Activated B cell treated with CpG ODN at 0.5 μM for 24 hours (primary cell): ENCODE results near the gene MACROD2. TPM values are rescaled to one million over a fixed set of nuclear protein-coding genes. Genes with fewer than 3 reads are reported as not detected.

Experiments
- ATAC-seq: fragments of 200-7000 bp; cut with Tn5 transposase; one replicate; pipeline ENCODE4 v1.10.0; 2021; ENCODE audit warnings: low read depth, mild to moderate bottlenecking, moderate library complexity
- CTCF ChIA-PET: fragments of 350-600 bp; sonication (Branson Sonifier 250); formaldehyde crosslinking; loops from one replicate; lab custom pipeline; 2021; ENCODE audit warnings: antibody characterized with exemption; lab: Charles Lee
- POLR2A ChIA-PET: fragments of 350-600 bp; sonication (Branson Sonifier 250); formaldehyde crosslinking; loops from one replicate; lab custom pipeline; 2021; ENCODE audit warnings: antibody characterized with exemption; lab: Charles Lee
- DNase-seq: peaks from one replicate; pipeline ENCODE4 v3.0.0; 2022
- H3K27ac Mint-ChIP-seq: one replicate; pipeline ENCODE4 v1.8.0; 2020; ENCODE audit warnings: mixed read lengths
- H3K27me3 Mint-ChIP-seq: one replicate; pipeline ENCODE4 v1.8.0; 2021; ENCODE audit warnings: mixed read lengths
- H3K36me3 Mint-ChIP-seq: one replicate; pipeline ENCODE4 v1.8.0; 2021; ENCODE audit warnings: low read depth, mixed read lengths
- H3K4me1 Mint-ChIP-seq: one replicate; pipeline ENCODE4 v1.8.0; 2021; ENCODE audit warnings: mixed read lengths
- H3K4me3 Mint-ChIP-seq: one replicate; pipeline ENCODE4 v1.8.0; 2020; ENCODE audit warnings: mild to moderate bottlenecking, mixed read lengths
- H3K9me3 Mint-ChIP-seq: one replicate; pipeline ENCODE4 v1.8.0; 2020; ENCODE audit warnings: mixed read lengths
- intact Hi-C: fragments of 100-400 bp; cut with micrococcal nuclease; formaldehyde crosslinking; loops from one replicate; pipeline ENCODE4 v1.15.1; 2024
- total RNA-seq: library from RNA; stranded (reverse); gene quantifications from 2 replicates; pipeline ENCODE4 v1.2.3, GENCODE V29; 2022
- TF ChIP-seq, protein P1 (sequence below): fragments of 200-600 bp; IDR thresholded peaks from one replicate; pipeline ENCODE4 v1.8.0; 2022; ENCODE audit warnings: antibody characterized with exemption, mild to moderate bottlenecking

The MACROD2 gene
- total RNA-seq, 1 donor from 2014 or later, result 55.1 TPM

DNA sequence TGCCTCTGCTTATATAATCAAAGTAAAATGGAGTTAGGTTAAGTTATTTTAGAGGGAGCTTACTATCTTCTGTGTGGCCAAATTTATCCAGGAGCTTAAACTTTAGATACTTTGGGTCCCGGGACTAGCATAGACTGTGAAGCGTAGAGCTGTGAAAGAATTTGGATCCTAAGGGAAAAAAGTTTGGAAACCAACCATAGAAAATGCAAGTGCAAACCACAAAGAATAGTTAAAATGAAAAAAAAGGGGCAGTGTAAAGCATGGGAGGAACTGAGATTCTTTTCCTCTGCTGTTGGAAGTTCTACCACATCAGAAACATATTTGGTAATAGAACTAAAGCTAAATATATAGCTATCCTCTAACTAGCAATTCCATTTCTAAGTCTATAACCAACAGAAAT is 574.3 kb downstream of the MACROD2 start:
- H3K4me1 Mint-ChIP-seq, result no peaks in the 10 kb centered on the region
- H3K9me3 Mint-ChIP-seq, result peaks cover 9% of the 10 kb centered on the region
- H3K36me3 Mint-ChIP-seq, result no peaks in the 10 kb centered on the region
- intact Hi-C loops, result no loop called here
- ChIA-PET CTCF (no interaction called here), POLR2A (no interaction called here)
- no peaks in the 10 kb centered on the region for H3K27me3 Mint-ChIP-seq
- ATAC-seq, result no peak
- TF ChIP-seq, protein P1, sequence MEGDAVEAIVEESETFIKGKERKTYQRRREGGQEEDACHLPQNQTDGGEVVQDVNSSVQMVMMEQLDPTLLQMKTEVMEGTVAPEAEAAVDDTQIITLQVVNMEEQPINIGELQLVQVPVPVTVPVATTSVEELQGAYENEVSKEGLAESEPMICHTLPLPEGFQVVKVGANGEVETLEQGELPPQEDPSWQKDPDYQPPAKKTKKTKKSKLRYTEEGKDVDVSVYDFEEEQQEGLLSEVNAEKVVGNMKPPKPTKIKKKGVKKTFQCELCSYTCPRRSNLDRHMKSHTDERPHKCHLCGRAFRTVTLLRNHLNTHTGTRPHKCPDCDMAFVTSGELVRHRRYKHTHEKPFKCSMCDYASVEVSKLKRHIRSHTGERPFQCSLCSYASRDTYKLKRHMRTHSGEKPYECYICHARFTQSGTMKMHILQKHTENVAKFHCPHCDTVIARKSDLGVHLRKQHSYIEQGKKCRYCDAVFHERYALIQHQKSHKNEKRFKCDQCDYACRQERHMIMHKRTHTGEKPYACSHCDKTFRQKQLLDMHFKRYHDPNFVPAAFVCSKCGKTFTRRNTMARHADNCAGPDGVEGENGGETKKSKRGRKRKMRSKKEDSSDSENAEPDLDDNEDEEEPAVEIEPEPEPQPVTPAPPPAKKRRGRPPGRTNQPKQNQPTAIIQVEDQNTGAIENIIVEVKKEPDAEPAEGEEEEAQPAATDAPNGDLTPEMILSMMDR, result no peak
- no peak for DNase-seq
- H3K4me3 Mint-ChIP-seq, result no peak overlapping the region
- no peak overlapping the region for H3K27ac Mint-ChIP-seq

DNA sequence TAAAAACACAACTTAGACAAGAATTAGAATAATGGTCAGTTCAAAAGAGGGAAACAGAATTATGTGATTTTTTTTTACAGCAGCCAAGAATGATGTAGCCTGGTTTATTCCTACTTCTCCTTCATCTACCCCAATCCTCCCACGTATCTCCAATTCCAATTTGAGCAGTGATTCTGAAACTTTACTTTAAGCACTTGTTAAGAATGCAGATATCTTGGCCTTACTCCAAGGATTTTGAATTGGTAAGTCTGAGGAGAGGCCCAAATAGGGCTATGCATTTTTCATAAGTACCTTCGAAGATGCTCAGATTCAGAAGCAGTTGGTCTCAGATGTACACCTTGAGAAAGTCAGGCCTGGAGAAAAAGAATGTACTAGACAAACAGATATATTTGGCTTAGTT is 575.5 kb downstream of the MACROD2 start:
- no peak overlapping the region for H3K27ac Mint-ChIP-seq
- H3K36me3 Mint-ChIP-seq, result no peaks in the 10 kb centered on the region
- TF ChIP-seq, protein P1, result no peak
- peaks cover 3% of the 10 kb centered on the region for H3K9me3 Mint-ChIP-seq
- no peaks in the 10 kb centered on the region for H3K27me3 Mint-ChIP-seq
- intact Hi-C loops, result no loop called here
- no peak for ATAC-seq
- ChIA-PET POLR2A (no interaction called here), CTCF (no interaction called here)
- H3K4me3 Mint-ChIP-seq, result no peak overlapping the region
- H3K4me1 Mint-ChIP-seq, result no peaks in the 10 kb centered on the region
- no peak for DNase-seq

DNA sequence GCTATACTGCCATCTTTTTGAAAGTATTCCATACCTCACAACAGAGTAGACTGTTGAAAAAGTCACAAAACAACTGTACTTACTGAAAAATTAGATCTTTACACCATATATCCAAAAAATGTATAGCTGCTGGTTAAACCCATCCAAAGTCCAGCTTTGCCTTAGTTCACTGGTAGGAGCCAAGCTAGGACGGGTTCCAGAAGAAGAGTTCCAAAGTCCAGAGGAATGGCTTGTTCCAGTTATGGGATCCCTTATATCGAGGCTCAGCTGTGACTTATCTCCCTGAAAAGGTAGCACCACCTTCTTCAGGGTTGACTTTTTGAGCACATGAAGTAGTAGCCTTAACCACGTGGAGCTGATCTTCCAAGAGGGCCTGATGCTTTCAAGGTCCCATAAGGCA is 578.4 kb downstream of the MACROD2 start:
- TF ChIP-seq, protein P1, result no peak
- DNase-seq, result no peak
- no peaks in the 10 kb centered on the region for H3K27me3 Mint-ChIP-seq
- POLR2A ChIA-PET, result no interaction called here
- no peak for ATAC-seq
- H3K27ac Mint-ChIP-seq, result no peak overlapping the region
- intact Hi-C loops, result no loop called here
- no peaks in the 10 kb centered on the region for H3K36me3 Mint-ChIP-seq
- no peaks in the 10 kb centered on the region for H3K4me1 Mint-ChIP-seq
- CTCF ChIA-PET, result no interaction called here
- no peaks in the 10 kb centered on the region for H3K9me3 Mint-ChIP-seq
- H3K4me3 Mint-ChIP-seq, result no peak overlapping the region

DNA sequence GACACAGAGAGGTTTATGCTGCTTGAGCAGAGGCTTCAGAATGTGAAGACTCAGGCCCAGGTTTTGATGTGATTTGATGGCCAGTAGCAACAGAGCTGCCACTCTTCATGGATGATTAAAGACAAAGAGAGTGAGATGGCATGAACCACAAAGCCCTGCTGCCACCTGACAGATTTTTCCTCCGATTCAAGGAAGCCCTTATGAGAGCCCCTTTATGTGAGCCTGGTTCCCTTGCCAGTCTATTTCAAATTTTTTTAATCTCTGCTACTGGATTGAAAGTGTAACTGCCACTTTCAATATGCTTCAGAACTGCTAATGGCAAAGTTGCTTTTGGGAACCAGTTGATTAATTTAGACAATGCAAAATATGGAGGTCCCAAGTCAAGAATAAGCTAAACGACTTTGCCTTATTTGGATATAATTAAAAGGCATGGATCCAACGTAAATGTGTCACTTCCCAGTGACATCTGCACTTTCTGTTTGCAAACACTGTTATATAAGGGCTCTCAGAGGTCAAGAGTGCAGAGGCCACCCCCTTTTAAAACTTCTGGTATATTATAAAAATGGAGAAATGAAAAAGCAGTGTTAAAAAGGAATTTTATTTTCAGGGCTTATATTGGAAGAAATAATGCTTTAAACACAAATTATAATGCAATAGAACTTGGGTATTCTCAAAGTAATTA is 581.0 kb downstream of the MACROD2 start:
- intact Hi-C loops, result no loop called here
- POLR2A ChIA-PET, result no interaction called here
- ATAC-seq, result no peak

DNA sequence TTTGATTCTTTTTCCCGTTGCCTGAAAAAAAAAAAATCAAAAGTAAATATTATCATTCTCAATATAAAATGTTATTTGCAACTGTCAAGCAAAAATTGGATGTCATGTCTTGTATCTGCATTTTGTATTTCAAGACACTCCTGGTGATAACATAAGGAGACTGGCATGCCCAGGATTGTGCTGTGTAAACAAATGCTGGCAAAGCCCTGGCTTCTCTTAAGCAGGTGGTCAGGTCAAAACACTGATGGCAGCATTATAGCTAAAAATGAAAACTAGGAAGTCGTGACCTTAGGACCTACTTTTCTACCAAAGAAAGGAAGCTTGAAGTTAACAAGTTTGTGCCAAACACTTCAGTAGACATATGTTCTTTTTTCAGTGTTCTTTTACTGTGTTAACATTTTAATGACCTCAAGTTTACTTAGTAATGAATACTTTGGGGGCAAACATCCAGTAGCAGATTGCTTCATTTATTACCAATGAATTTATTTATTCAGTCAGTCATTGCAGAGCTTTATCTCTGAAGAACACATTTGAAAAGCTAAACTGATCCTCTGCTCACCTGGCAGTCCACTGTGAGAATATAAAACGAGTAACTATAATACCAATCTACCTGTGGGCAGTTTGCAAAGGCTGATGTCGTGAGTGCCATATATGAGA is 585.2 kb downstream of the MACROD2 start:
- CTCF ChIA-PET, result no interaction called here
- POLR2A ChIA-PET, result no interaction called here
- intact Hi-C loops, result no loop called here
- Mint-ChIP-seq H3K36me3 (no peaks in the 10 kb centered on the region), H3K27ac (no peak overlapping the region), H3K4me3 (no peak overlapping the region), H3K4me1 (no peaks in the 10 kb centered on the region), H3K27me3 (peaks cover 2% of the 10 kb centered on the region), H3K9me3 (no peaks in the 10 kb centered on the region)
- ATAC-seq, result no peak
- TF ChIP-seq, protein P1, result no peak
- DNase-seq, result no peak

More for the DNA sequence above, 581.0 kb downstream of the MACROD2 start:
- Mint-ChIP-seq H3K27ac (no peak overlapping the region), H3K36me3 (no peaks in the 10 kb centered on the region), H3K4me3 (no peak overlapping the region), H3K27me3 (no peaks in the 10 kb centered on the region), H3K4me1 (no peaks in the 10 kb centered on the region), H3K9me3 (no peaks in the 10 kb centered on the region)
- TF ChIP-seq, protein P1, result no peak
- no peak for DNase-seq
- CTCF ChIA-PET, result no interaction called here
